Chondrocyte (in vitro differentiated cells): Measurements from ENCODE around the gene PRR14. TPM values are rescaled to one million over a fixed set of nuclear protein-coding genes. Genes with fewer than 3 reads are reported as not detected.
"Not testable (repeated sequence)": the region's sequence is repeated elsewhere in the genome, so short reads cannot be mapped to it uniquely, and the experiment has no call there.

ENCODE experiments used
- DNase-seq: peaks from one replicate; pipeline ENCODE4 v3.0.0; 2021; ENCODE audit warnings: mixed read lengths, low spot score
- H3K27ac Mint-ChIP-seq: one replicate; pipeline ENCODE4 v1.8.0; 2021; ENCODE audit warnings: mild to moderate bottlenecking, moderate library complexity, mixed read lengths; ENCODE audit not compliant: unreplicated experiment
- H3K27me3 Mint-ChIP-seq: 2 replicates; pipeline ENCODE4 v1.8.0; 2021; ENCODE audit warnings: low read depth, mixed read lengths
- H3K36me3 Mint-ChIP-seq: 2 replicates; pipeline ENCODE4 v1.8.0; 2021; ENCODE audit warnings: low read depth, mixed read lengths
- H3K4me1 Mint-ChIP-seq: 2 replicates; pipeline ENCODE4 v1.8.0; 2021; ENCODE audit warnings: low read depth, mild to moderate bottlenecking, mixed read lengths
- H3K4me3 Mint-ChIP-seq: one replicate; pipeline ENCODE4 v1.8.0; 2021; ENCODE audit warnings: mild to moderate bottlenecking, moderate library complexity, mixed read lengths; ENCODE audit not compliant: unreplicated experiment
- H3K9me3 Mint-ChIP-seq: 2 replicates; pipeline ENCODE4 v1.8.0; 2021; ENCODE audit warnings: low read depth, mixed read lengths
- CTCF ChIP-seq: fragments of 200-600 bp; sonication (generic); IDR thresholded peaks from 2 replicates; pipeline ENCODE4 v1.5.0; 2021; ENCODE audit warnings: antibody characterized with exemption, mild to moderate bottlenecking, moderate library complexity
- total RNA-seq: library from RNA; stranded (reverse); gene quantifications from 3 replicates; pipeline ENCODE4 v1.2.1, GENCODE V29; 2021

PRR14 gene
- total RNA-seq, 1 donor from 2014 or later, result 42.0 TPM

GRCh38 chr16:30680326-30680725 lies 29.6 kb downstream of the PRR14 start:
- Mint-ChIP-seq H3K27me3 (no peaks in the 10 kb centered on the region), H3K27ac (no peak overlapping the region), H3K4me3 (no peak overlapping the region), H3K4me1 (no peaks in the 10 kb centered on the region), H3K9me3 (no peaks in the 10 kb centered on the region), H3K36me3 (no peaks in the 10 kb centered on the region)
- TF ChIP-seq CTCF, result no peak
- no peak for DNase-seq

- Mint-ChIP-seq H3K27ac (no peak overlapping the region), H3K4me3 (no peak overlapping the region), H3K27me3 (no peaks in the 10 kb centered on the region), H3K4me1 (no peaks in the 10 kb centered on the region), H3K9me3 (no peaks in the 10 kb centered on the region), H3K36me3 (no peaks in the 10 kb centered on the region)
- DNase-seq, result no peak
- no peak for TF ChIP-seq CTCF
Measured at GRCh38 chr16:30688701-30689100, 37.9 kb downstream of the PRR14 start.

GRCh38 chr16:30691907-30692306 lies 41.1 kb downstream of the PRR14 start:
- no peak overlapping the region for H3K27ac Mint-ChIP-seq

GRCh38 chr16:30692396-30693064 lies 41.8 kb downstream of the PRR14 start:
- no peaks in the 10 kb centered on the region for H3K27me3 Mint-ChIP-seq
- H3K4me1 Mint-ChIP-seq, result peaks cover 4% of the 10 kb centered on the region
- DNase-seq, result no peak
- H3K4me3 Mint-ChIP-seq, result no peak overlapping the region
- no peaks in the 10 kb centered on the region for H3K36me3 Mint-ChIP-seq
- TF ChIP-seq CTCF, result no peak
- no peak overlapping the region for H3K27ac Mint-ChIP-seq
- H3K9me3 Mint-ChIP-seq, result no peaks in the 10 kb centered on the region

More at GRCh38 chr16:30691907-30692306, 41.1 kb downstream of the PRR14 start:
- no peak for DNase-seq
- Mint-ChIP-seq H3K9me3 (no peaks in the 10 kb centered on the region), H3K4me1 (no peaks in the 10 kb centered on the region), H3K36me3 (no peaks in the 10 kb centered on the region), H3K27me3 (no peaks in the 10 kb centered on the region), H3K4me3 (no peak overlapping the region)
- no peak for TF ChIP-seq CTCF

- no peak overlapping the region for H3K4me3 Mint-ChIP-seq
- no peak for TF ChIP-seq CTCF
Measured at GRCh38 chr16:30694926-30695693, 44.4 kb downstream of the PRR14 start.

GRCh38 chr16:30696646-30697045 lies 45.9 kb downstream of the PRR14 start:
- H3K36me3 Mint-ChIP-seq, H3K27ac Mint-ChIP-seq, DNase-seq, H3K4me3 Mint-ChIP-seq, H3K9me3 Mint-ChIP-seq, H3K27me3 Mint-ChIP-seq: not testable (repeated sequence)
- H3K4me1 Mint-ChIP-seq, result peaks cover 23% of the 10 kb centered on the region

More at GRCh38 chr16:30694926-30695693, 44.4 kb downstream of the PRR14 start:
- no peak for DNase-seq
- H3K4me1 Mint-ChIP-seq, result peaks cover 16% of the 10 kb centered on the region
- H3K9me3 Mint-ChIP-seq, result no peaks in the 10 kb centered on the region
- no peaks in the 10 kb centered on the region for H3K27me3 Mint-ChIP-seq
- no peaks in the 10 kb centered on the region for H3K36me3 Mint-ChIP-seq
- H3K27ac Mint-ChIP-seq, result no peak overlapping the region
